HG03280 (cell line): Measurements from ENCODE around the gene CYP3A4.
"Not testable (repeated sequence)": the region's sequence is repeated elsewhere in the genome, so short reads cannot be mapped to it uniquely, and the experiment has no call there.

ENCODE experiments used
- ATAC-seq: cut with Tn5 transposase; IDR thresholded peaks from one replicate; pipeline ENCODE4 v1.9.1; 2021; ENCODE audit warnings: mild to moderate bottlenecking, moderate library complexity; ENCODE audit not compliant: unreplicated experiment

Gene CYP3A4

GRCh38 chr7:99784007-99784406 is at the start of gene CYP3A4:
CYP3A4 (minus strand) TSS chr7:99784184; CDS start chr7:99784081, 103 bp downstream.
- ATAC-seq: no peak

GRCh38 chr7:99833289-99833877 is 49.4 kb upstream of the CYP3A4 start:
- ATAC-seq: no peak

GRCh38 chr7:99831595-99831994 is 47.6 kb upstream of the CYP3A4 start:
- no peak for ATAC-seq

- no peak for ATAC-seq
These were observed 45.7 kb upstream of the CYP3A4 start for GRCh38 chr7:99829524-99830160.

GRCh38 chr7:99828811-99829210 is 44.8 kb upstream of the CYP3A4 start:
- ATAC-seq: no peak

- no peak for ATAC-seq
These were observed 43.2 kb upstream of the CYP3A4 start for GRCh38 chr7:99827040-99827778.

- no peak for ATAC-seq
These were observed 41.9 kb upstream of the CYP3A4 start for GRCh38 chr7:99825873-99826272.

GRCh38 chr7:99825452-99825851 is 41.5 kb upstream of the CYP3A4 start:
- no peak for ATAC-seq

GRCh38 chr7:99824091-99824490 is 40.1 kb upstream of the CYP3A4 start:
- ATAC-seq: no peak

- ATAC-seq: no peak
These were observed 39.0 kb upstream of the CYP3A4 start for GRCh38 chr7:99822731-99823718.

GRCh38 chr7:99820408-99821027 is 36.5 kb upstream of the CYP3A4 start:
- no peak for ATAC-seq

GRCh38 chr7:99808766-99809165 is 24.8 kb upstream of the CYP3A4 start:
- no peak for ATAC-seq

GRCh38 chr7:99806839-99807478 is 23.0 kb upstream of the CYP3A4 start:
- no peak for ATAC-seq

GRCh38 chr7:99805641-99806040 is 21.7 kb upstream of the CYP3A4 start:
- no peak for ATAC-seq

GRCh38 chr7:99803118-99803517 is 19.1 kb upstream of the CYP3A4 start:
- not testable (repeated sequence) for ATAC-seq

- not testable (repeated sequence) for ATAC-seq
These were observed 17.4 kb upstream of the CYP3A4 start for GRCh38 chr7:99801407-99801806.

GRCh38 chr7:99798972-99799371 is 15.0 kb upstream of the CYP3A4 start:
- no peak for ATAC-seq

- not testable (repeated sequence) for ATAC-seq
These were observed 11.9 kb upstream of the CYP3A4 start for GRCh38 chr7:99795864-99796263.

GRCh38 chr7:99794585-99795502 is 10.9 kb upstream of the CYP3A4 start:
- no peak for ATAC-seq
